ENCODE data around the gene CTR9.

DNA sequence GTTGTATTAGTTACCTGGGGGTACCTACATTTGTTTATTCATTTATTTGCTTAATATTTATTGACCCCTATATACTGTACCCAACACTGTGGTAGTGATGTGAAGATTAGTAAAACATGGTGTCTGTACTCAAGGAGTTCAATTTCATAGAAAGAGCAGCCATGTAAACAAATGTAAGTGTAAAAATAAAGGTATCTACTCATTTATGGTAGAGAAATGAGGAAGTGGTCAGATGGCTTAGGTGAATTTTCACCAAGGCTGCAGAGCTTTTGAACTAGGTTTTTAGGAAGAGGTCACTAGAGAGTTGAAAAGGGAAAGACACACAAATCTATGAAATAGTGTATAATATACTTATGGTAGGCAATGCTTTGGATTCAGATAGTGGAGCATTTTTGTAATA lies 11.1 kb downstream of the CTR9 start:
- TF ChIP-seq, protein P1, sequence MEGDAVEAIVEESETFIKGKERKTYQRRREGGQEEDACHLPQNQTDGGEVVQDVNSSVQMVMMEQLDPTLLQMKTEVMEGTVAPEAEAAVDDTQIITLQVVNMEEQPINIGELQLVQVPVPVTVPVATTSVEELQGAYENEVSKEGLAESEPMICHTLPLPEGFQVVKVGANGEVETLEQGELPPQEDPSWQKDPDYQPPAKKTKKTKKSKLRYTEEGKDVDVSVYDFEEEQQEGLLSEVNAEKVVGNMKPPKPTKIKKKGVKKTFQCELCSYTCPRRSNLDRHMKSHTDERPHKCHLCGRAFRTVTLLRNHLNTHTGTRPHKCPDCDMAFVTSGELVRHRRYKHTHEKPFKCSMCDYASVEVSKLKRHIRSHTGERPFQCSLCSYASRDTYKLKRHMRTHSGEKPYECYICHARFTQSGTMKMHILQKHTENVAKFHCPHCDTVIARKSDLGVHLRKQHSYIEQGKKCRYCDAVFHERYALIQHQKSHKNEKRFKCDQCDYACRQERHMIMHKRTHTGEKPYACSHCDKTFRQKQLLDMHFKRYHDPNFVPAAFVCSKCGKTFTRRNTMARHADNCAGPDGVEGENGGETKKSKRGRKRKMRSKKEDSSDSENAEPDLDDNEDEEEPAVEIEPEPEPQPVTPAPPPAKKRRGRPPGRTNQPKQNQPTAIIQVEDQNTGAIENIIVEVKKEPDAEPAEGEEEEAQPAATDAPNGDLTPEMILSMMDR (IDR thresholded peaks at IDR 0.05): no peak
- no peak for TF ChIP-seq POLR2A (IDR thresholded peaks at IDR 0.05)
- TF ChIP-seq EP300 (IDR thresholded peaks at IDR 0.05): no peak

All from tibial nerve (tissue), 4 donors.